Renal pelvis (tissue), 12 donors: ENCODE results near the gene ZNF230. TPM values are rescaled to one million over a fixed set of nuclear protein-coding genes. Genes with fewer than 3 reads are reported as not detected.
A peak's percentile ranks its signal among the peaks of the same experiment; 100 is the strongest.

Source experiments
- DNase-seq: peaks from one replicate; pipeline ENCODE4 v3.0.0-alpha.2; 2013
- long read RNA-seq, 16 experiments: transcript quantifications; one replicate each; lab custom pipeline, GENCODE V29; 2026
- polyA plus RNA-seq, 3 donors: library from polyadenylated mRNA; unstranded; fragments of 120-200 nt; gene quantifications; one replicate each; pipeline ENCODE4 v1.2.1, GENCODE V29; 2013; ENCODE audit not compliant: insufficient read length in 3 of 3

Gene ZNF230
- 1 to 10 TPM; 5.4 to 7.9 (median 7.8) TPM for polyA plus RNA-seq
- long read RNA-seq, donor 1, full-length matches to known transcripts = 2 of 2 reads
- long read RNA-seq, donor 1, partial matches to known transcripts = 0 of 2 reads
- long read RNA-seq, donor 1, other reads (novel, unspliced or antisense) = 0 of 2 reads
- long read RNA-seq, donor 2, full-length matches to known transcripts = 6 of 6 reads
- long read RNA-seq, donor 2, partial matches to known transcripts = 0 of 6 reads
- long read RNA-seq, donor 2, other reads (novel, unspliced or antisense) = 0 of 6 reads
- long read RNA-seq, donor 3, full-length matches to known transcripts = 1 of 1 reads
- long read RNA-seq, donor 3, partial matches to known transcripts = 0 of 1 reads
- long read RNA-seq, donor 3, other reads (novel, unspliced or antisense) = 0 of 1 reads
- long read RNA-seq, donor 4, full-length matches to known transcripts = 2 of 2 reads
- long read RNA-seq, donor 4, partial matches to known transcripts = 0 of 2 reads
- long read RNA-seq, donor 4, other reads (novel, unspliced or antisense) = 0 of 2 reads
- long read RNA-seq, donor 5, full-length matches to known transcripts = 5 of 5 reads
- long read RNA-seq, donor 5, partial matches to known transcripts = 0 of 5 reads
- long read RNA-seq, donor 5, other reads (novel, unspliced or antisense) = 0 of 5 reads
- long read RNA-seq, donor 6, full-length matches to known transcripts = 2 of 2 reads
- long read RNA-seq, donor 6, partial matches to known transcripts = 0 of 2 reads
- long read RNA-seq, donor 6, other reads (novel, unspliced or antisense) = 0 of 2 reads
- long read RNA-seq, donor 7, full-length matches to known transcripts = 4 of 4 reads
- long read RNA-seq, donor 7, partial matches to known transcripts = 0 of 4 reads
- long read RNA-seq, donor 7, other reads (novel, unspliced or antisense) = 0 of 4 reads
- long read RNA-seq, donor 8, full-length matches to known transcripts = 2 of 2 reads
- long read RNA-seq, donor 8, partial matches to known transcripts = 0 of 2 reads
- long read RNA-seq, donor 8, other reads (novel, unspliced or antisense) = 0 of 2 reads
- long read RNA-seq, donor 9, full-length matches to known transcripts = 2 of 2 reads
- long read RNA-seq, donor 9, partial matches to known transcripts = 0 of 2 reads
- long read RNA-seq, donor 9, other reads (novel, unspliced or antisense) = 0 of 2 reads
- long read RNA-seq, donor 10, full-length matches to known transcripts = 2 of 2 reads
- long read RNA-seq, donor 10, partial matches to known transcripts = 0 of 2 reads
- long read RNA-seq, donor 10, other reads (novel, unspliced or antisense) = 0 of 2 reads
- long read RNA-seq, donor 11, full-length matches to known transcripts = 1 of 1 reads
- long read RNA-seq, donor 11, partial matches to known transcripts = 0 of 1 reads
- long read RNA-seq, donor 11, other reads (novel, unspliced or antisense) = 0 of 1 reads
- long read RNA-seq, donor 12, full-length matches to known transcripts = 6 of 6 reads
- long read RNA-seq, donor 12, partial matches to known transcripts = 0 of 6 reads
- long read RNA-seq, donor 12, other reads (novel, unspliced or antisense) = 0 of 6 reads
- long read RNA-seq, donor 13, full-length matches to known transcripts = 1 of 1 reads
- long read RNA-seq, donor 13, partial matches to known transcripts = 0 of 1 reads
- long read RNA-seq, donor 13, other reads (novel, unspliced or antisense) = 0 of 1 reads
- long read RNA-seq, donor 14 = 0 reads
- long read RNA-seq, donor 15 = 0 reads
- long read RNA-seq, donor 16, full-length matches to known transcripts = 6 of 6 reads
- long read RNA-seq, donor 16, partial matches to known transcripts = 0 of 6 reads
- long read RNA-seq, donor 16, other reads (novel, unspliced or antisense) = 0 of 6 reads

- DNase-seq = peak; percentile 97
These were observed at the start of gene ZNF230 for GRCh38 chr19:44002566-44003460. Gene ZNF230 (plus strand): TSS chr19:44002957. CDS start chr19:44007079, 4,122 bp downstream.

GRCh38 chr19:43956827-43957226, 45.9 kb upstream of the ZNF230 start:
- DNase-seq = no peak

- DNase-seq = no peak
These were observed 44.9 kb upstream of the ZNF230 start for GRCh38 chr19:43957891-43958290.

GRCh38 chr19:43960411-43960810, 42.3 kb upstream of the ZNF230 start:
- DNase-seq = no peak

- no peak for DNase-seq
These were observed 36.6 kb upstream of the ZNF230 start for GRCh38 chr19:43966079-43966694.

GRCh38 chr19:43976732-43977131, 26.0 kb upstream of the ZNF230 start:
- no peak for DNase-seq

GRCh38 chr19:43983544-43983911, 19.2 kb upstream of the ZNF230 start:
- DNase-seq = no peak

- peak; percentile 95 for DNase-seq
These were observed 18.7 kb upstream of the ZNF230 start, which contains the start of gene ZNF155 for GRCh38 chr19:43983912-43984686. Gene ZNF155 (plus strand): TSS chr19:43984188. CDS start chr19:43988544, 4,356 bp downstream.

- no peak for DNase-seq
These were observed 18.1 kb upstream of the ZNF230 start for GRCh38 chr19:43984687-43985000.

GRCh38 chr19:43997631-43998290, 5.0 kb upstream of the ZNF230 start:
- DNase-seq = no peak

- no peak for DNase-seq
These were observed 568 bp upstream of the ZNF230 start for GRCh38 chr19:44002212-44002565.

- DNase-seq = peak; percentile 19
These were observed 778 bp downstream of the ZNF230 start for GRCh38 chr19:44003461-44004009.

GRCh38 chr19:44005973-44006372, 3.2 kb downstream of the ZNF230 start:
- DNase-seq = no peak

- no peak for DNase-seq
These were observed 4.7 kb downstream of the ZNF230 start for GRCh38 chr19:44007473-44007872.

- no peak for DNase-seq
These were observed 7.7 kb downstream of the ZNF230 start for GRCh38 chr19:44010468-44010867.

- no peak for DNase-seq
These were observed 16.7 kb downstream of the ZNF230 start for GRCh38 chr19:44019498-44019897.

- no peak for DNase-seq
These were observed 18.5 kb downstream of the ZNF230 start for GRCh38 chr19:44021221-44021620.

- DNase-seq = no peak
These were observed 22.1 kb downstream of the ZNF230 start for GRCh38 chr19:44024900-44025216.
